Measurements from ENCODE around the gene SUN2.

DNA sequence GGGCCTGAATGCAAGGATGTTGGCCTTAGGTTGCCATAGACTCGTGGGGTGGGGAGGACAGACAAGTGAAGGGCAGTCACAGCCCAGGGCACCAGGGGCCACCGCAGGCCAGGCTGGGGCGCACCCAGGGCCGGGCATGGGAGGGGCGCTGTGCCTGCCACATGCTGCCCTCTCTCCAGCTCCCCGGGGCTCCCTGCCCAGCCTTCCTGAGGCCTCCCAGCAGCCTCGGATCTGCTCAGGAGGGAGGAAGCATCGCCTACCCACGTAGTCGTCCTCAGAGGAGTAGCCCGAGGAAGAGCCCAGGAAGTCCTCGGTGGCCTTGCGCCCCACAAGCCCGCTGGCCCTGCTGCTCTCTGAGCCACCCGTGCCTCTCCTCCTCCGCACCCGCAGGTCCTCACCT lies 5.2 kb downstream of the SUN2 start:
- TF ChIP-seq, protein P1, sequence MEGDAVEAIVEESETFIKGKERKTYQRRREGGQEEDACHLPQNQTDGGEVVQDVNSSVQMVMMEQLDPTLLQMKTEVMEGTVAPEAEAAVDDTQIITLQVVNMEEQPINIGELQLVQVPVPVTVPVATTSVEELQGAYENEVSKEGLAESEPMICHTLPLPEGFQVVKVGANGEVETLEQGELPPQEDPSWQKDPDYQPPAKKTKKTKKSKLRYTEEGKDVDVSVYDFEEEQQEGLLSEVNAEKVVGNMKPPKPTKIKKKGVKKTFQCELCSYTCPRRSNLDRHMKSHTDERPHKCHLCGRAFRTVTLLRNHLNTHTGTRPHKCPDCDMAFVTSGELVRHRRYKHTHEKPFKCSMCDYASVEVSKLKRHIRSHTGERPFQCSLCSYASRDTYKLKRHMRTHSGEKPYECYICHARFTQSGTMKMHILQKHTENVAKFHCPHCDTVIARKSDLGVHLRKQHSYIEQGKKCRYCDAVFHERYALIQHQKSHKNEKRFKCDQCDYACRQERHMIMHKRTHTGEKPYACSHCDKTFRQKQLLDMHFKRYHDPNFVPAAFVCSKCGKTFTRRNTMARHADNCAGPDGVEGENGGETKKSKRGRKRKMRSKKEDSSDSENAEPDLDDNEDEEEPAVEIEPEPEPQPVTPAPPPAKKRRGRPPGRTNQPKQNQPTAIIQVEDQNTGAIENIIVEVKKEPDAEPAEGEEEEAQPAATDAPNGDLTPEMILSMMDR (IDR thresholded peaks at IDR 0.05), result no peak
- TF ChIP-seq EZH2phosphoT487 (IDR thresholded peaks at IDR 0.05) (no peak), EZH2 (IDR thresholded peaks at IDR 0.05) (no peak)
